Fibroblast of upper back skin (primary cell): ENCODE measurements around the gene DGKI.

Experiments used
- DNase-seq: peaks from one replicate; pipeline ENCODE4 v3.0.0-alpha.2; 2013

Gene DGKI

GRCh38 chr7:137787301-137787976 lies 59.3 kb downstream of the DGKI start:
- no peak for DNase-seq

GRCh38 chr7:137778511-137778910 lies 68.3 kb downstream of the DGKI start:
- no peak for DNase-seq

- DNase-seq = peak; percentile 27
These were observed 72.0 kb downstream of the DGKI start for GRCh38 chr7:137774793-137775201.

- DNase-seq = peak; percentile 75
These were observed 74.0 kb downstream of the DGKI start for GRCh38 chr7:137772748-137773147.

GRCh38 chr7:137772316-137772715 lies 74.5 kb downstream of the DGKI start:
- DNase-seq = no peak

- DNase-seq = peak; percentile 94
These were observed 75.1 kb downstream of the DGKI start for GRCh38 chr7:137771679-137772078.

GRCh38 chr7:137771273-137771672 lies 75.5 kb downstream of the DGKI start:
- DNase-seq = no peak

GRCh38 chr7:137768366-137768765 lies 78.4 kb downstream of the DGKI start:
- no peak for DNase-seq

- DNase-seq = no peak
These were observed 84.4 kb downstream of the DGKI start for GRCh38 chr7:137762334-137762733.

- no peak for DNase-seq
These were observed 86.7 kb downstream of the DGKI start for GRCh38 chr7:137760111-137760510.

- peak; percentile 45 for DNase-seq
These were observed 89.4 kb downstream of the DGKI start for GRCh38 chr7:137757146-137757925.

- DNase-seq = no peak
These were observed 90.7 kb downstream of the DGKI start for GRCh38 chr7:137755846-137756651.

GRCh38 chr7:137755427-137755826 lies 91.3 kb downstream of the DGKI start:
- DNase-seq = no peak

- peak; percentile 10 for DNase-seq
These were observed 92.6 kb downstream of the DGKI start for GRCh38 chr7:137753948-137754851.

- no peak for DNase-seq
These were observed 93.2 kb downstream of the DGKI start for GRCh38 chr7:137753575-137753947.

GRCh38 chr7:137753067-137753466 lies 93.7 kb downstream of the DGKI start:
- DNase-seq = no peak

GRCh38 chr7:137751361-137752009 lies 95.3 kb downstream of the DGKI start:
- no peak for DNase-seq

- no peak for DNase-seq
These were observed 99.3 kb downstream of the DGKI start for GRCh38 chr7:137747359-137748031.

GRCh38 chr7:137743021-137743420 lies 103.8 kb downstream of the DGKI start:
- no peak for DNase-seq

GRCh38 chr7:137742051-137742450 lies 104.7 kb downstream of the DGKI start:
- DNase-seq = no peak

GRCh38 chr7:137741443-137741842 lies 105.3 kb downstream of the DGKI start:
- no peak for DNase-seq
